Amniotic stem cell (primary cell): ENCODE results near the gene SPATS2L.

Experiments
- DNase-seq: peaks from one replicate; lab custom pipeline; 2025; lab: John Stamatoyannopoulos, UW

Gene SPATS2L

DNA sequence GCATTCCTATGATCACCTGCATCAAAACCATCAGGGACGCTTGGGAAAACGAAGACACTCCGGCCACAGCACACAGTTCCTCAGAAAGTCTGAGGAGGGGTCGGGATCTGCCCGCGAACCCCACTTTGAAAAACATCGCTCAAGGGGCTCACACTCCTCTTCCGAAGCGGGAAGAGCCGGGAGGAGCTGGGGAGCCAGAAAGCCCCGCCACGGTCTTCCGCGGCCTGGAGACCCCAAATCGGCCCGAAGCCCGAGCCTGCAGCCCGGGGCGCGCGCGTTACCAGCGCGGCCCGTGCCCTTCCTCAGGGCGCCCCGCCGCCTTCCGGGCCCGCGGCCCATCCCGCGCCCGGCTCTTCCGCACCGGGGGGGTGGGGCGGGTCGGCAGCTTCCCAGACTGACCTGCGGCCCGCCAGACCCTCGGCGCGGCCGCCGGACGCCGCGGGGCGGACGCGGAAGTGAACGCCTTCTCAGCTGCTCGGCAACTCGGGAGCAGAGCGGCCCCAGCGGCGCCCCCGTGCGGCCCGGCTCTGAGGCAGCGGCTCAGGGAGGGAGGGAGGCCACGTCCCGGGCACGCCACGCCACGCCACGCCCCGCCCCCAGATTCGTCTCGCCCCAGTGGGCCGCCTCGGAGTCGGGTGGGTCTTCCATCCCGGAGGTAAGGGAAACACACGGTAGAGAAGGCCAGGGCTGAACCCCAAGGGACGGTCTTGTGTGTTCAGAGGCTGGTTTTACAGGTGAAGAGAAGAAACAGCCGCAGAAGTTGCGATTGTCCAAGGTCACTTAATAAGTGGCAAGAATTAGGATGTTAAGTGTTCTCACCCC, 203.3 kb downstream of the SPATS2L start, which contains the start of gene KCTD18:
Gene KCTD18 (minus strand): TSS at position 457 of the 822 bp plus-strand sequence. CDS start 3,052 bp downstream, outside the sequence.
- DNase-seq, result peak; percentile 58

DNA sequence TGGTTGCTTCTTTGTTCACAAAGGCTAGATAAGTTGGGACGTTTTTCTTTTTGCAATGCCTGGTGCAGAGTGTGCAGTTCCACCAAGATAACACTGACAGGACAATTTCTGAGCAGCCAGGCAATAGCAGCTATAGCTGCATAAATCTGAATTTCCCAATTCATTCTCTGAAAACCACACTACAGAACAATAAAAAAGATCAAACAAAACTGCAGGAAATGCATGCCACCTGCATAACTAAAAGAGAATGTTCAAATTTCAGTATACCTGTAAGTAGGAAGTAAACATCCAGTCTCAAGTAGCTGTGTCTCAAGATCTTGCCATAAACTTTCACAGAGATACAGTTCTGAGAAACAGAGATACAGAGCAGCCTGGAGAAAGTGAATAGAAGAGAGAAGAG, 208.7 kb downstream of the SPATS2L start:
- no peak for DNase-seq

DNA sequence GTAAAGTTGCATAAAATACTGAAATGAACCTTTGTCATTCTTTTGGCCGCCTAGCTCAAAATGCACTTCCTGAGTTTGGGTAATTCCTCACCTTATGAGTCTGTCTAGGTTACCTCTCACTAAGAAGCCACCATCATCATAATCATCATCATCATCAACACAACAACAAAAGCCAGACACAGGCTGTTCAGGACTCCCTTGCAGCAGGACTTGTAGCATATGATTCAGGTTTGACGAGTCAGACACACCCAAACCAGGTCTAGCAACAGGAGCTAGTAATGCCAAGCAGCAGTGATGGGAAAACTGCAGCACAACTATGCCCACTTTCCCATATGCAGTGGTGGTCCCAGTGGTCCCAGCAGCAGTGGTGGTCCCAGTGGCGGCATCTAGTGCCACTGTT, 216.7 kb downstream of the SPATS2L start:
- no peak for DNase-seq

DNA sequence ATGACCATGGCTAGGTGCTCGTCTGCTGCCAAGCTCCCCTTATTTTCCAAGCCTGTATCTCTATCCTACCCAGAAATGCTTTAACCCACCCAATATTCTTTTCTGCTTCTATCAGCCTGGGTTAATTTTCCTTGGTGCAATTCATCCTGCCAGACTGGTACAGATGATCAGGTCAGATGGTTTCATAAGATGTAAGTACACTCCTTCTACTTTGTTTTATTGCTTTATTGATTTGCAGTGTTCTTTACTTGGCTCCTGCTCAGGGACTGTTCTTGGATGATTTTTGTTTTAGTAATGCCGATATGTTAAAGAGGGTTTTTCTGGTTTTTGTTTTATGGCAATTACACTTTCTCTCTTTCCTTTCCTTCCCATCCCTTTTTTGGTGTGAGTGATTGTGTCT, 217.1 kb downstream of the SPATS2L start:
- no peak for DNase-seq

DNA sequence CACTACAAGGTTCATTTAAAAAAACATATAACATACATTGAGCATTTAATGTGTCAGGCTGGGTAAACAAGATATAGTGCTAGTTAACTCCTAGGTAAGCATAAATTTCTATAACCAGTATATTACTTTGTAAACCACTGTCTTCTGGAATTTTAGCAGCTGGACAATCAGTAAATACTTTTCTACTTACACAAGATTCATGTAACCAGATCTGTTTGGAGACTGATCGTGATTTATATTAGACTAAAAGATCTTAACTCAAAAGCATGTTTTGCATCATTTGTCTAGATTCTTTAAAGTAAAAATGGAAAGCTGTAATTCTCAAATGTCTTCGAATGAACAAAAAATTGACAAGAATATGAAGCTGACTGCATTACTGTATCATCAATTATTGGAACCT, 218.6 kb downstream of the SPATS2L start:
- DNase-seq, result no peak

DNA sequence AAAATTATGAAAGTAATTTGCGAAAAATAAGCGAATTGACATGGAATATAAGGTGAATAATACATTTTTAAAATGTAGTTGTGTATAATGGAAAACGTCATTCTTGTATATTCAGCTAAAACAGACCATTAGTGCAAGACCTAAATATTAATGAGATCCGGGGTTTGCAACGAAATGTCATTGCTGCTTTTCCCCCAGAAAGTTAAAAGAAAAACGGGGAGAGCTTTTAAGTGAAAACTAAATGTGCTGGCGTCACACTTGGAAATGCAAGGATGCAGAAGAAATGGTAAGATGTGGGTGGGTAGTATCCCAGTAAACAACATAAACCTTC, 219.0 kb downstream of the SPATS2L start:
- DNase-seq, result no peak

DNA sequence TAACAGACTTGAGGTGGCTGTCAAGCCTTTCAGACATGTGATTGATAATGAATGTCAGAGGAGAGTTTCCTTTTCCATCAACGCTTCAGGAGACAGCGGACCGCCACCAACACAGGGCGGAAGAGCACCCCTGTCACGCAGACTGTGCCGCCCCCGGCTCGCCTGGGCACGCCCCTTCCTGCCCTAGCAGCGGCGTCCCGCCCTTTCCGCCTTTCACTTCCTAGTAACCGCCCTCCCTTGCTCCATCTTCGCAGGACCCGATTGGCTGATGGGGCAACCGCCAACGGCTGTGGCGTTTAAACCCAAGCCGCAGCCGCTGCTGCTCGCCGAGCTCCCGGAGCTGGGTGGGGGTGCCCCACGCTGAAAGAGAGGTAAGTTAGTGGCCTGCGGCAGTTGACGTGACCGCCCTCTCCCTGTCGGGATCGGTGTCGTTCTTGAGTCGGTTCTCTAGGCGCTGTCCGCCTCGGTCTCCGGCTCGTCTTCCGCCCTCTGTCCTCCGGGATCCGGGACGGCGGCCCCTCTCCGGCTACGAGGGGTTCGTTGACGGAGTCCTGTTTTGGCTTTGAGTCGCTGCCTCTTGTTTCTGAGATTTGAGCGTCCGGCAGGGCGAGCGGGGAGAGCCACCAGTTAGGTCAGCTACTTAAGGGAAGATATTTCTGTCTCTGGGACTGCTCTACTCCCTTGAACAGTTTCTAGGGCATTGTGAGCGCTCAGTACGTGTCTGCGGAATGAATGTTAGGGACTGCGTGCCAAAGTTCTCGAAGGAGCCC, 219.6 kb downstream of the SPATS2L start, which contains the start of gene SGO2:
Gene SGO2 (plus strand): TSS at position 326 of the 770 bp plus-strand sequence. CDS start 6,769 bp downstream, outside the sequence.
- peak; percentile 90 for DNase-seq

DNA sequence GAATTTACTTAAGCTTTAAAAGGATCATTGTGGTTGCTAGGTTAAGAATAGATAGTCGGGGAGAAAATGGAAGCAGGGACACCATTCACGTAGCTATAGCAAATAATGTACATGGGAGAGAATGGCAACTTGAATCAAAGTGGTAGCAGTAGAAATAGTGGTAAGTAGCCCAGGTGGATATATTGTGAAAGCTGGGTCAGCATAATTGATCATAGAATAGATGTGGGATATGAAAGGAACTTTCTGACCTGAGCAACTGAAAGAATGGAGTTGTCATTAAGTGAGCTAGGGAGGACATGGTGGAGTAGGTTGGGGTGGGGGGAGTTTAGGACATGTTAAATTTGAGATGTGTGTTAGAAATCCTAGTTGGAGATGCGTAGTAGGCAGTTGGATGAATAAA, 221.7 kb downstream of the SPATS2L start:
- DNase-seq, result no peak
